NCI-H748 (cell line): ENCODE results near the gene CRTAC1.

ENCODE experiments used
- DNase-seq: peaks from one replicate; lab custom pipeline; 2025; ENCODE audit not compliant: unreplicated experiment; lab: John Stamatoyannopoulos, UW

The CRTAC1 gene

GRCh38 chr10:97874332-97874731 is 156.1 kb downstream of the CRTAC1 start:
- DNase-seq = no peak

DNA sequence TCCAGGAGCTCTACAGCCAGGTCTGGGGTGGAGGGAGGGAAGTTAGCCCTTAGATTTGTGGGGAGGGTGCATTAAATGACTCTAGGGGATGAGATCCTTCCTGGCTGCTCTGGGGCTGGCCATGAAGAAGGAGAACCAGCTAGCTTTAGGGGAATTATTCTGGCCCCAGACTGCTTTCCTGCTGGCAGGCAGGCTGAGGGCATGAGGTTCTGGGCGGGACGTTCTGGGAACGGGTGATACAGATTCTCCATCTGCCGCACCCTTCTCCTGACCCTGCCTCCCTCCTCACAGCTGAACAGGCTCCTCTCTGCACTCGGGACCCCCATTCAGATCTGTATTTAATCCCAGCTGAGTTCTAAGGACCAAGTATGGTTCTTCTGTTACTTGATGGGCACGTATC is 156.9 kb downstream of the CRTAC1 start:
- no peak for DNase-seq

DNA sequence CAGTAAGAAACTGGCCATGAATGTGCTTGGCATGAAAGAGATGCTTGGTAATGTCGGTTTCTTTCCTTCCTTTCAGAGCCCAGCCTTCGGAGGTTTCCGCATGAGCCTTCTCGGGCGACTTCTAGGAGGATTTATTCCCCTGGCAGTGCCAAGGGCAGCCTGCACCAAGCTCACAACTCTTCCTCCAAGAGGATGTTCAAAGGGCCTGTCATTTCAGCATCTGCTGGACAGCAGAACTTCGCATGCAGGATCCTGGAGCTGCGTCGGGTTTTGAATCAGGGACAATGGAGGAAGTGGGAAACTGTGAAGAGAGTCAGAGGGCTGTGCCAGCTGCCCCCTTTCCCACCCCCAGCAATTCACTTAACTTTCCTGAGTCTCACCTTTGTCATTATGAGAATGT is 159.4 kb downstream of the CRTAC1 start:
- DNase-seq = no peak

DNA sequence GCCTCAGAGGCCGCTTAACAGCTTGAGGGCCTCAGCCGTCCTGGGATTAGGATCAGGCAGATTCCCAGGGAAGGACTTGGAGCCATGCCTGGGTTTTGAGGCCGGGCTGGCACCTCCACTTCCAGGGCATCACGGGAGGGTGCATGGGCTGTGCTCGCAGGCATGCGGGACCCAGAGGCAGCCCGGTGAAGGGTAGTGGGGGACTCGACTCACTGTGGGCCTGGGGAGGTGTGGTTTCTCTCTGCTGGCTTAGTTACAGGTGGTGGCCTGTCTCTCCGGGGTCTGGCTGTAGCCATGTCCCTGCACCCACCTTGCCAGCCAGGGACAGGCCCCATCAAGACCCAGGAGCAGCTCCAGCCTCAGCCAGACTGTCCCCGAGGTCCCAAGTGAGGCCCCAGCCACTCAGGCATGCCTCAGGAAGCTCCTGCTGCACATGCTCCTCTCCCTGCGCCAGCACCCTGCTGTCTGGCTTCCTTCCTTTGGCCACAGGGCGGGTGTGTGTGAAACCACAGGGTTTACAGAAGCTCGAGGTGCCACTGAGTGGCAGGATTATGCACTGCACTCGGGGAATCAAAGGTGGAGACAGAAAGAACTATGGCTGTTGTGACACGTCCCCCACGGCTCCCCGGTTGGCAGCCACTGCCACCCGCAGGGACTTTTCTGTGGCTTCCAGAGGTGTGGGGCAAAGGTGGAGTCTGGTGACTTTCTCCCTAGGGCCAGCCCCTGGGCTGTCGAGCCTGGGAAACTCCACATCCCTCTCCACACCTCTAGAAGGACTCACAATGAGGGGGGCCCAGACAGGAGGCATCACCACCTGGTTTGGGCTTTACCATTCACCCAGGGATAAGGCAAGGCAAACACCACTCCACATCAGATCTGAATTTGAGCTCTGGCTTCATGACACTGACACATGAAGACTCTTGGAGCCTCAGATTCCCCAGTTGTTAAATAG is 161.1 kb downstream of the CRTAC1 start:
- DNase-seq = peak; percentile 72

DNA sequence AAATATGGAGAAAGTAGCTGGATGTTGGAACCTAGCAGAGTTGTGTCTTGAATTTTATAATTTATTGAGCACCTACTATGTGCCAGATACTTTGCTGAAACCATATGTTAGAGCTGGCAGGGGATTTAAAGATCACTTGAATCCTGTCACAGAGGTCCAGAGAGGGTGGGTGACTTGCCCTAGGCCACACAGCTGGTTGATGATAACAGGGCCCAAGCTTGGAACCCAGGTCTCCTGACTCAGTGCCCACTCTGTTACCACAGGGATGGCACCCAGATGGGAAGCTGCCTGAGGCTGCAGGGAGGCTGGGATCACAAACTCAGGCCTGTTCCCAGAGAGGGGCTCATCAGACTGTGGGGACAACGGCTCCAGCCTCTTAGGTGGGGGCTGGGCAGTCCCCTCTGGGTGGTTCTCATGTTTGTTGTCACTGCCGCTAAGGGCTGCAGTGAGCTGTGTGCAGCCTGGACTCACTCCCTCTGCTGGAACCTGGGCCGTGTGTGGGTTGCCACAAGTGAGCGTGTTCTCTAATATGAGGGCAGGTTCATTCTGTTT is 162.2 kb downstream of the CRTAC1 start:
- DNase-seq = no peak

- no peak for DNase-seq
Observed at GRCh38 chr10:97867220-97867800, 163.1 kb downstream of the CRTAC1 start.

DNA sequence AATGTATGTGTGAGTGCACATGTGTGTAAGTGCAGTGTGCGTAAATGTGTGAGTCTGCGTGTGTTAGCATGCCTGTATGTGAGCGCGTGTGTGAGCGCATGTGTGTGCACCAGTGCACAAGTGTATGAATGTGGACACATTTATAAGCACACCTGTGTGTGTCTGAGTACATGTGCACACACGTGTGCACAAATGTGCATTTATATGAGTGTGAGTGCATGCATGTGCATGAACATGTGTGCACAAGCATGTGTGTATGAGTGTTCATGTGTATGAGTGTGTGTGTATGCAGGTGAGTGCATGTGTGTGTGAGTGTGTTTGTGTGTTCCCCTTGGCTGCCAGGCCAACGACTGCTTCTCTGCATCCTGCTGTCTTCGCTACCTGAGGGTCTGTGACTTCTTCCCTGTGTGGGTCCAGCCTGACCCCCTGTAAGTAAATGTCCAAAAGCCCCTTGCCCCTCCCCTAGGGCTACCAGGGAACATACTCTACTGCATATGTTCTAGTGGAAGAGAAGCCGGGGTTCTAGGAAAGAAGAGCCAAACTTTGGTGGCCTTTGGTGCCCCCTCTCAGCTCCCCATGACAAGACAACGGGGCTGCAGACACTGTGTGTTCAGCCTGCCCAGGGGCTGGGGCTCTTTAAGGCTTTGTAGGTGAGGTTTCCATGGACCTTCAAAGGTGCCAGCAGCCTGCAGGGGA is 163.7 kb downstream of the CRTAC1 start:
- no peak for DNase-seq

DNA sequence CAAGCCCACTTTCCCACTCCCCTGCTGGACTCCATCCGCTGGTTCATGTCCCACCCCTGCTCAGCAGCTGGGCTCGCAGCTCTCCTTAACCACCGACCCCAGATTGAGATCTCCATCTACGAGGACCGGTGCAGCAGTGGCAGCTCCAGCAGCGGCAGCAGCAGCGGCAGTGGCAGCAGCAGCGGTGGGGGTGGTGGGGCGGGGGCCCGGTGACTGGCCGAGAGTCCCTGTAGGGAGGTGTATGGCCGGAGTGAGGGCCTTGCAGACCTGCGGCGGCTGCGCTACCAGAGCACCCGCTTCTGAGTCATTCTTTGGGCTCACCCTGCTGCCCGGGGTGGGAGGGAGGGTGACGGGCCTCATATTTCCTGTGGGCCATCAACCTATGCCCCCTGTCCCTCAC is 164.9 kb downstream of the CRTAC1 start:
- no peak for DNase-seq

DNA sequence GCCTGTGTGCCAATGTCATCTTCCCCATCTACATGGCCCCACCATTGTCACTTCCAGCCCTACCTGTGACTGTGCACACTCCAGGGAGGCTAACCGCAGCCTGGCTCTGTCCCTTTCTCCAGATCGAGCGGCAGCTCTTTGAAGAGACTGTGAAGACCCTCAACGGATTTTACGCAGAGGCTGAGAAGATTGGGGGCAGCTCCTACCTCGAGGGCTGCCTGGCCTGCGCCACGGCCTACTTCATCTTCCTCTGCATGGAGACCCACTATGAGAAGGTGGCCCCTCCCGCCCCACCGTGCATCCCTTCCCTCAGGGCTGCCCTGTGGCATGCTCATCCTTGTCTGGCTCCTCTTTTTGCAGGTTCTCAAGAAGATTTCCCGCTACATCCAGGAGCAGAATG is 166.6 kb downstream of the CRTAC1 start:
- DNase-seq = no peak

DNA sequence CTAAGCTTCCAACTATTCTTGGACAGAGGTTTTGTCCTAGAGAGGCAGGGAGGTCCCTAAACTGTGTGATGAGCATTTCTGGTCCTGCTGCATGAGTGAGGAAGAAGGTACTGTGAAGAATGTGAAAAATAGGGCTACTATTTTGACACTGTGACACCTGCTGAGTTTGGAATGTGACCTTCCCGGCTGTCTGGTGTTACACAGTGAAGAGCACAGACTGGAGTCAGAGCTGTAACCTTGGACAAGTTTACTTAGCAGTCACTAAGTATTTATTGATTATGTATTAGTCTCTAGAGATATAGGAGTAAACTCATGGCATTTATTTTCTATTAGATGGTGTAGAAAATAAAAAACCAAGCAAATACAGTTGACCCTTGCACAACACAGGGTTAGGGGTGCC is 168.5 kb downstream of the CRTAC1 start:
- DNase-seq = no peak

GRCh38 chr10:97861097-97861750 is 169.2 kb downstream of the CRTAC1 start:
- no peak for DNase-seq

GRCh38 chr10:97858001-97858439 is 172.4 kb downstream of the CRTAC1 start:
- DNase-seq = no peak

DNA sequence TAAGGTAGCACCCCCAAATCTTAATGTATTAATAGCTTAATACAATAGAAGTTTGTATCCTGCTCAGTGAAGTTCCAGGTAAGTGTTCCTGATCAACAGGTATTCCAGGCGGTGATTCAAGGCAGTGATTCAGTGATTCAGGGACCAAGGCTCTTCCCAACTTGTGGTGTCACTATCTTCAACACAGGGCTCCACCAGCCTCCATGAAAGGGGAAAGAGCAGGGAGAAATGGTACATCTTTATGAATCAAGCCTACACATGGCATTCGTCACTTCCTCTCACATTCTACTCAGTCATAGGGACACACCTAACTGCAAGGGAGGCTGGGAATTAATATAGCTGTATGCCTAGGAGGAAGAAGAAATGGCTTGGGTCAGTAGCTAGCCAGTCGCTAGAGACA is 175.7 kb downstream of the CRTAC1 start:
- DNase-seq = no peak

DNA sequence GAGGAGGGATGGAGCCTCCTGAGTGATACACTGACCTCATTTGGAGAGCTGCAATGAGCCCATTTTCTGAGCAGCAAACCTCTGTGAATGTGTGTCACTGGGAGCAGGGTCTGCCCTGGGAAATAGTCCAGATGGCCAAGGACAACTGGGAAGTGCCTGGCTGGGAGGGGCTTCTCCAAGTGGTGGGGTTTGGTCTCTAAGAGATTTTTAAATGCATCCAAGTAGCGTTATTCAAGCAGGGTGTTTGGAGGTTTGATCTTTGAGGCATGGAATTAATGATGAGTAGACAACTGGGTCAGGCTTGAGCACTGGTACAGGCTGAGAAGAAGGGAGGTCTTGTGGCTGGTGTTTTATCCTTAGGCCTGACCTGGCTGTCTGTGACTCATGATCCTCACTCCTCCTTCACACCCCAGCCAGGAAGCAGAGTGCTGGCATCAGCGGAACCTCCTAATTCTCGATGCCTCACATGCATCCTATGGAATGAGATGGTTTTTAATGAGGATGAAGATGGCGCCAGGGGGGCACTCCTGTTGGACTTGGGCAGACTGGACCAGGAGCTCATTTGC is 177.5 kb downstream of the CRTAC1 start:
- DNase-seq = no peak

- DNase-seq = no peak
Observed at GRCh38 chr10:97852277-97852676, 178.1 kb downstream of the CRTAC1 start.

DNA sequence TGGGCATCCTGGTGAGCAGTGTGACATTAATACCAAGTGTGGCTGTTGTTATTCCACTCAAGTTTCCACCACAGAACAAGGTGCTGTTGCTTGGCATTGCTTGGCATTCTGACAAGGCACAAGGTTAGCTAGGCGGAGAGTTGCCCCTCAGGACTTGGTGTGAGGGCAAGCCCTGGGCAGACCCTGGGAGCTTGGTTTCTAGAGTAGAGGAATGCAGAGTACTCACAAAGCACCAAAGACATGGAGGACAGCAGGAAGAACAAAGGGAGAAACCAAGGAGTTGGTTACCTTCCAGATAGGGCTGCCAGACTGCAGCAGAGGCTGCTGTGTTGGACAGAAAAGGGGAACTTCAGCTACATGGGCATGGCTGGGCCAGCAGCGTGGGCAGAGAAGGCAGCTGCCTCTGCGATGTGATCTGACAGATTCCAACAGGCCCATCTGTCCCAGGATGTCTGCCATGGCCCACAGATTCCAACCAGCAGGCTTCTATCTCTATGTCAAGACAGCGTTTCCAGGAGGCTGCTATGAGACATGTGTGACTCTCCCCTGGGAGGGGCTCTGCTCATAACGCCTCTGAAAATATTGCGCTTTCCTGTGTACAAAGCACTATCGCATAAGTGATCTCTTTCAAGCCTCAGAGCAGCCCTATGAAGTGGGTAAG is 178.9 kb downstream of the CRTAC1 start:
- no peak for DNase-seq

GRCh38 chr10:97850446-97850845 is 180.0 kb downstream of the CRTAC1 start:
- peak; percentile 56 for DNase-seq

DNA sequence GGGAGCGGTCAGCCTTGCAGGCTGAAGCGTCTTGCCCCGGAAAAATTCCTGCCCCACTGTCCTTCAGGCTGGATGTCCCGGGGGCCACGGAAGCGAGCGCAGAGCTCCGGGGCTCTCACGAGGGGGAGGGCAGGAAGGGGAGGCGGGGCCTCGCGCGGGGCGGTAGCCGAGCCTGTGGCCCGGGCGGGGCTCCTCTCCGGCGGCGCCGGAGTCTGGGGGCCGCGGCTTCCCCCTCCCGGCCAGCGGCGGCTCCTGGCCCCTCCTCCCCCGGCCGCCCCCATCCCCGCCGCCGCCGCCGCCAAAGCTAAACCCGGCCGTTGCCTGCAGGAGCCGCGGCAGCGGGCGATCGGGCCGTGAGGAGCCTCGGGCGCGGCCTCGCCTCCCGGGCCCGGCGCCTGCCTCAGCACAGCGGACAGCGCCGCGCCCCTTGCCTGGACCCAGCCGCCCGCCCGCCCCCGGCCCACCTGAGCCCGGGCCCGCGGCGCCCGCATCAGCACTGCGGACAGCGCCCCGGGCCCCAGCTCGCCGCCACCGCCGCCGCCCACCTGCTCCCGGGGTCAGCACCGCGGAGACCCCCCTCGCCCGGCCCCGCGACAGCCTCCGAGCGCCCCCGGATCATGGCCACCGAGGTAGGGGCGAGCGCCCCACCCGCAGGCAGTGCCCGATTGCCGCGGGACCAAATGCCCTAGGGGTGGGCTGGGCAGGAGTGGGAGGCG is 180.6 kb downstream of the CRTAC1 start, which contains the start of gene GOLGA7B:
GOLGA7B (plus strand) TSS at position 157 of the 716 bp plus-strand sequence; CDS start at position 618, 461 bp downstream.
- DNase-seq = peak; percentile 65

DNA sequence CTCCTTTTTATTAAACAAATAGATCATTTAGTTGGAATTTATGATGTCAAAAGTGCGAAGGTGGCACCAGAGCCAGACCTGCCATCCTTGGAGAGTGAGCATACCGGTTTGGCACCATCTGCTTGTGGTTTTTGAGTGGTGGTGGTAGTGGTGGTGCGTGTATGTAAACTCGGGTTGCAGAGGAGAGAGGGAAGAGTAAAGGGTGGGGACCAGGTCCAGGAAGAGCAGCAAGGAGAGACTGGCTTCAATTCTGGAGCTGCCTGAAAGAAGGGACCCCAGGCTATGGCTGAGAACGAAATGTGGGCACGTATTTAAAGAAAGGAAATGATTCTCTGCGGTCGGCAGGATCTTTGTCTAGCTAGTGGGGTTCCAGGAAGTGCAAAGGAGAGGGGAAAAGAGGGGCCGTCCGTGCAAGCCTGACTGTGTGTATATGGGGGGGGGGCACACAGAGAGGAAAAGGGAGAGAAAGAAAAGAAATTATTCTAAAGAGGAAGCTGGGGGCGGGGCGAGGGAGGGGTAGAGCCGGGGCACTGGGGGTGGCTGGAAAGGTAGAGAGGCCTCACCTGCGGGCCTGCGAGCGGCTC is 181.2 kb downstream of the CRTAC1 start:
- DNase-seq = peak; percentile 76
